IPS DF 6.9 (cell line): ENCODE measurements around the gene PTPRG.

Experiments
- DNase-seq: peaks from one replicate; pipeline ENCODE4 v3.0.0-alpha.2; 2013; ENCODE audit warnings: low read depth, low spot score
- H3K27ac ChIP-seq: one replicate; pipeline ENCODE4 v1.5.1; 2013; ENCODE audit warnings: low read length, control low read depth
- H3K27me3 ChIP-seq: 2 replicates; pipeline ENCODE4 v1.6.1; 2013; ENCODE audit warnings: mild to moderate bottlenecking, low read length; ENCODE audit not compliant: control insufficient read depth, insufficient read depth
- H3K36me3 ChIP-seq: 2 replicates; pipeline ENCODE4 v1.6.1; 2013; ENCODE audit warnings: low read length; ENCODE audit not compliant: control insufficient read depth, insufficient read depth
- H3K4me1 ChIP-seq: 2 replicates; pipeline ENCODE4 v1.6.1; 2013; ENCODE audit warnings: low read length; ENCODE audit not compliant: control insufficient read depth, insufficient read depth
- H3K4me3 ChIP-seq: 2 replicates; pipeline ENCODE4 v1.5.1; 2013; ENCODE audit warnings: mild to moderate bottlenecking, low read length
- H3K9me3 ChIP-seq: 2 replicates; pipeline ENCODE4 v1.6.1; 2013; ENCODE audit warnings: low read length, inconsistent platforms; ENCODE audit not compliant: control insufficient read depth, insufficient read depth
- WGBS: extraction: QIAGEN DNeasy Blood & Tissue Kit; methylation state at CpG from one replicate; pipeline ENCODE4 v1.1.7; 2013; ENCODE audit warnings: mixed read lengths, missing lambda C conversion rate; ENCODE audit not compliant: insufficient read length, insufficient coverage; 5-methylcytosine and 5-hydroxymethylcytosine counted together

Gene PTPRG

DNA sequence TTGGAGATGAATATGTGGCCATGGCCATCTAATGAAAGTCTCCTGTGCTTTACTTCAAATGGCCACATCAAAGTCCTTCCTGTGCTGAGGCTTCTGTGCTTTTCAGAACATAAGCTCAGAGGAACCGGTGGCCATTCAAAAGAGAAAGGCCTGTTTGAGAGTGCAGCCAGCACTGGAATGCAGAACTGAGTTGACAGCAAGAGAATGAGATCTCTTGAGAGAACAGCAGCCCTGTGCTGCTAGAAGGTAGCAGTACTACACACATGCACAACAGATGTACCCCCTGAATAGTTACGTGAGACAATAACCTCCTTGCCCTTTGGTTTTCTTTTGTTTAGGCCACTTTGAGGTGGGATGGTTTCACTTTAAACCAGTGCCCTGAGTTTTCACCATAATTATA lies 292.5 kb downstream of the PTPRG start:
- H3K4me1 ChIP-seq = 0 out of 2 replicates have a peak, but pooled peaks cover 3% of the 10 kb centered on the region
- WGBS = no CpG with 5 or more reads among the region's 2 CpGs
- no peaks in the 10 kb centered on the region for H3K36me3 ChIP-seq
- DNase-seq = no peak
- H3K27ac ChIP-seq = no peak overlapping the region
- H3K27me3 ChIP-seq = no peaks in the 10 kb centered on the region
- H3K9me3 ChIP-seq = no peaks in the 10 kb centered on the region
- H3K4me3 ChIP-seq = no peak overlapping the region

DNA sequence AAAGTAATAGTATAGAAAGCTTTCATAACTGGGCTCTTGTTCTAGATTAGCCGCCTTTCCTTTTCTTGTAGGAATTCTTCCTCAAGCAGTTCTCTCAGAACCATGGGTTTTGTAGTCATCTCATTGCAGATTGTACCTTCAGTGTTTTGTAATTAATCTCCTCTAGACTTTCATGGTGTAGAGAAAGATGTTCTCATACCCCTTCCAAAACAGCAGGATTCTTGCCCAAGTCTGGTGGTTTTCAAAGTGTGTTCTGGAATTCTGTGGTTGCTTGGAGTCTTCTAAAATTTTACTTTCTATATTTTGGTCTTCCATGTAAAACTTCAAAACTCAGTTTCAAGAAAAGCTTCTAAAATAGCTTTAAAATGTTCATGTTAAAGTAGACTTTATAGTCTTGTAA lies 293.8 kb downstream of the PTPRG start:
- H3K36me3 ChIP-seq = no peaks in the 10 kb centered on the region
- DNase-seq = no peak
- H3K9me3 ChIP-seq = no peaks in the 10 kb centered on the region
- no peak overlapping the region for H3K4me3 ChIP-seq
- no peaks in the 10 kb centered on the region for H3K27me3 ChIP-seq
- H3K4me1 ChIP-seq = 0 out of 2 replicates have a peak, but pooled peaks cover 3% of the 10 kb centered on the region
- no peak overlapping the region for H3K27ac ChIP-seq
- no CpG with 5 or more reads among the region's 1 CpG for WGBS

DNA sequence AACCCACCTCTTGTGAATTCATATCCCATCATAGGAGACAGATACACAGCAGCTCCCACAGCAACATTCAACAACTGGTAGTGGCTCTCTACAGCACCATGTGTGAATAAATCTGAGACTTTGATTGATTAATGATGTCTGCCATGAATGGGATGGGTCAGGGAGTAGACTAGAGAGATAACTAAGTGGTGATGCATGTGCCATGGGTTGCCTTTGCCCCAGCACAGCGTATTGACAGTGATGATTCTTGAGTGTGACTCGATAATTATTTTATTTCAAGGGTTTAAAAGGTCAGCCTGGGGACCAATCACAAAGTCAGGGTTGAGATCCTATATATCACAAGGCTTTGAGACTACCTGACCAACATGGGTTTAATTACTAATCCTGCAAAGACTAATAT lies 295.9 kb downstream of the PTPRG start:
- no peak for DNase-seq
- WGBS = no CpG with 5 or more reads among the region's 2 CpGs

DNA sequence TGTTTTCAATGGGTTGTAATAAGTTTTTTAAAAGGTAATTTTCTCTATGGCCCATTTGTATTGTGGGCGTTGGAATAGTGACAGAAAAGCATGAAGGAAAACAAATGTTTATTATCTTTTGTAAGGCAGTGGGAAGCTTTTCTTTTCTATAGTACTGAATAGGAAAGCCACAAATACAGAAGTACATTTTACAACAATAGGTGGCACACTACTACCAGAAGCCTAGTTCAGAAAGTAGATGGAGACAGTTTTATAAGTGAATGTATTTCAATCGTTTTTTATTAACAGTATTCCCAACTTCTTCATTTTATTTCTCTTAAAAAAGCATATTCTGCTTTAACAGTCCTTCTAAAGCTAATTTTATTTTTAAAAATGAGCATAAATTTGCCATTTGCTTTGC lies 296.7 kb downstream of the PTPRG start:
- no peaks in the 10 kb centered on the region for H3K27me3 ChIP-seq

More for the DNA sequence above, 295.9 kb downstream of the PTPRG start:
- H3K4me1 ChIP-seq = peaks cover 4% of the 10 kb centered on the region; the same call in 1 of the 2 replicates
- no peak overlapping the region for H3K27ac ChIP-seq
- no peaks in the 10 kb centered on the region for H3K36me3 ChIP-seq
- no peak overlapping the region for H3K4me3 ChIP-seq
- no peaks in the 10 kb centered on the region for H3K27me3 ChIP-seq
- H3K9me3 ChIP-seq = no peaks in the 10 kb centered on the region

DNA sequence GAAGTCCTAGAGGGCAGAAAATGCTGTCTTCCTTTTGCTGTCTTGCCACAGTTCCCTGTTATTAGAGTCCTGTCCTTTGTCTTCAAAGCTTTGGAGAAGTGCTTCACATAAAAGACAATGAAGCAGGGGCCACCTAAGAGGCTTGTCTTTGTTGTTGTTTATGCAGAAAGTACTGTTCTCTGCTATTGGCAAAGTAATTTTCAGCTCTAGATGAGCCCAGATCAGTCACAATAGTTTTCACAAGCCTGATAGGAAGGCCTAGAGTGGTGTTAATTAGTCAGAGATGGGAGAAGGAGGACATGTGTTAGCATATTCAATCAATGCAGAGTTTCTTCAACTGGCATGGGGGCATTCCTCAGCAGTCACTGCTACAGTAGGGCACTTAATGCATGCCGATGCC lies 300.0 kb downstream of the PTPRG start:
- no peak for DNase-seq
- Histone ChIP-seq H3K4me3 (no peak overlapping the region), H3K9me3 (no peaks in the 10 kb centered on the region), H3K27me3 (no peaks in the 10 kb centered on the region), H3K36me3 (no peaks in the 10 kb centered on the region), H3K4me1 (peaks cover 1% of the 10 kb centered on the region; the same call in 1 of the 2 replicates), H3K27ac (no peak overlapping the region)
- no CpG with 5 or more reads among the region's 1 CpG for WGBS

More for the DNA sequence above, 296.7 kb downstream of the PTPRG start:
- Histone ChIP-seq H3K27ac (no peak overlapping the region), H3K4me1 (peaks cover 4% of the 10 kb centered on the region; the same call in 1 of the 2 replicates), H3K36me3 (no peaks in the 10 kb centered on the region), H3K4me3 (no peak overlapping the region), H3K9me3 (no peaks in the 10 kb centered on the region)
- no CpG with 5 or more reads among the region's 2 CpGs for WGBS
- no peak for DNase-seq

DNA sequence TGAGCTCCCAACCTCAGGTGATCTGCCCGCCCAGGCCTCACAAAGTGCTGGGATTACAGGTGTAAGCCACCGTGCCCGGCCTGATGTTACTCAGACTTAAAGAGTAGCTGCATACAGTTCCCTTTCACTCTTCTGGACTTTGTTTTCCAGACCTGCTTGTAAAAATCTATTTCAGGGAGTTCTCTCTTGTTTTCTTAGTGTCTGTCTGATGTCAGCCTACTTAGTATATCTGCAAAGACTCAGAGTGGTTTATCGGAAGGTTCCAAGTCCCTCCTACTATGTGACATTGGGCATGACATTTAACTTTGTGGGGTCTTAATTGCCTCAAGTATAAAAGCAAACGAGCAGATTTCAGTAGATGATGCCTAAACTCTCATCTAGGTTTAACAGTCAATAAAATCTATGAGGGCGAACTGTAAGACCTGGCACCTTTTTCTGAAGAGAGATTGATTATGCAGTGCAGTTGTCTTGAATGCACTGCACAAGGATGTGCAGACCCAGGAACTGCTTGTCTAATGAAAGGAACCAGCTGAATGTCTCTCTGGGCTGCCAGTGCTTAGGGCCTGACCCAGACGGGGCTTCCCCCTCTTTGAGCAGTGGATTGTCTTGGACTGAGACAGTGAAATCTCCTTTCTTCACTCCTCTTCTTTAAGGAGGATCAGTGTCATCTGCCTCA lies 301.4 kb downstream of the PTPRG start:
- no peaks in the 10 kb centered on the region for H3K27me3 ChIP-seq
- WGBS = no CpG with 5 or more reads among the region's 7 CpGs
- H3K36me3 ChIP-seq = no peaks in the 10 kb centered on the region
- DNase-seq = no peak
- no peak overlapping the region for H3K27ac ChIP-seq
- H3K4me3 ChIP-seq = no peak overlapping the region
- H3K4me1 ChIP-seq = peaks cover 2% of the 10 kb centered on the region
- H3K9me3 ChIP-seq = no peaks in the 10 kb centered on the region

DNA sequence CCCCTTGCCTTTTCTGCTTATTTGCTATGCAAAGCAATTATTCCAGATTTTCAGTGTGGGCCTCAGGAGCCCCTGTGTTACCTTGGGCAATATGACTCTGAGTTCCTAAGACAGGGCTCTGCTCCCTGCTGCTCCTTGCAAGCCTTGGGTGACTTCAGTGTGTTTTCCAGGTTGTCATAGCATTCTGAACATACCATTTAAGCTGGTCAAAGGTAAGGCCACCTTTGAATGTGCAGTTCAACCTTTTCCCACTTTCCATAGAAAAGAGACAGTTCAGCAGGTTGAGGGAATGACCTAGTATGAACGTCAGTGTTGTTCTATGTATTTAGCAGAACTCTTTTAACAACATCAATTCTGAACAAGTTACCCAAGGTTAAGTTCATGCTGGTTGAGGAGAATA lies 302.2 kb downstream of the PTPRG start:
- Histone ChIP-seq H3K27me3 (no peaks in the 10 kb centered on the region), H3K4me1 (peaks cover 2% of the 10 kb centered on the region), H3K36me3 (no peaks in the 10 kb centered on the region), H3K9me3 (no peaks in the 10 kb centered on the region), H3K27ac (no peak overlapping the region), H3K4me3 (no peak overlapping the region)
- WGBS = no CpG with 5 or more reads among the region's 1 CpG
- no peak for DNase-seq

DNA sequence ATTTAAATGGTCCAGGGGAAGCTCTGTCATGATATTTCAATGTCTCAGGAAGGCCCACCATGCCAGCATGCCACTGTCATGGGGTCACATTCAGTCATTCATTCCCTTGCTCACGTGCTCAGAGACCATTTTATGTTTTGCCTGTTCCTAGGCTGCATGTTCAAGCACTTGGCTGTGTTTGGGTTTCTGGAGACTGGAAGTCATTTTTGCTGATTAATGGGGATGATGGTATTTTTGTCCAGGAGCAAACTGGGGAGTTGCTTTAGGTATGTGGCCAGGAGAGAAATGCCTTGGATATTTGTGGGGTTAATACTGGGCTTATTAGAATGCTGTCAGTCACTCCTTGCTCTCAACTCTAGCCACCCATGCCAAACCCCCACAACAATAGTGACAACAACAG lies 303.5 kb downstream of the PTPRG start:
- H3K4me1 ChIP-seq = peaks cover 2% of the 10 kb centered on the region
- H3K36me3 ChIP-seq = no peaks in the 10 kb centered on the region
- no peaks in the 10 kb centered on the region for H3K27me3 ChIP-seq
- no peak for DNase-seq
- no CpG with 5 or more reads among the region's 1 CpG for WGBS
- H3K27ac ChIP-seq = no peak overlapping the region
- H3K4me3 ChIP-seq = no peak overlapping the region
- H3K9me3 ChIP-seq = no peaks in the 10 kb centered on the region

DNA sequence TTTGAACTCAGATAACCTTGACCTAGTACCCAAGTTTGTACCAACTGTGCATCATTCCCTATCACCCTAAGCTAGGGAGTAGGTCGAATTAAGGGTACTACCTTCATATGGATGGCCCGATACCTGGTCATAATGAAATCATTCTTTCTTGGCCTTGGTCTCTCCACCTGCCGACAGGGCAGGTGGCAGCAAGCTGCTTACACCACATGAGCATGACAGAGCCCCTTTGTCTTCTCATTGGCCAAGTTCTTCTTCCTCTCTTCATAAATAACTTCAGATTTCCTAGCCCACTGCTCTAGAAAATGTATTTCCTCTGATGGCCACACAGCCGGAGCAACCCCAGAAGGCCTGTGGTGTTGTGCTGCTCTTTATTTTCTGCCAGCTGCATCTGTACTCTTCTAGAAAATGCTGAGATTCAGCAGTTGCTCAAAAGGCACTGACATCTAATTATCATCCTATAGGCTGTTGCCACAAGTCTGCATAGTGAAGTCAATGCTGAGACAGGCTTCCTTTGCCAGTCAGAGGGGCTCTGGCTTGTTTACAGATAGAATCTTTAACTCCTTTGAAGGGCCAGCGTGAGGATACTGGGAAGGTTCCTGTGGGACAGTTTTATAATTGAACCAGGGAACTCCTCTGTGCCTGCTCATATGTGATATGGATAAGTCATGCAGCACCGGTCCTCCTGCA lies 304.2 kb downstream of the PTPRG start:
- Histone ChIP-seq H3K4me1 (peaks cover 2% of the 10 kb centered on the region), H3K27me3 (no peaks in the 10 kb centered on the region), H3K27ac (no peak overlapping the region), H3K9me3 (no peaks in the 10 kb centered on the region), H3K4me3 (no peak overlapping the region), H3K36me3 (no peaks in the 10 kb centered on the region)
- no CpG with 5 or more reads among the region's 6 CpGs for WGBS
- DNase-seq = no peak

DNA sequence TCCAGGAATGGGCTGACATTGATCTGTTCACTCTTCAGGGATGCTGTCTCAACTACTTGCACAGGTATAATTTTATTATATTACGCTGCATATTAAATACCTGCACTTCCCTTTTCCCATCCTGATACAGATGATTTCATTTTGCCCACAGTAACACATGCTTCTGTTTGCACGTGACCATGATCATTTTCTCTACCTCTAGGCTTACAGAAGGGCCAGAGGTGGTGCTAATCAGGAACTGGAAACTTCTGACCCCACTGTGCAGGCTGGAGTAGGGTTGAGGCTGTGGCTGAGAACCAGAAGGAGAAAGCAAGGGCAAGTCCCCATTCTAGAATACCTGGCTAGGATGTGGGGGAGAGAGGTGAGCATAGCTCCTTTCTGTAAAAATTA lies 304.8 kb downstream of the PTPRG start:
- peaks cover 2% of the 10 kb centered on the region for H3K4me1 ChIP-seq
- no peak overlapping the region for H3K27ac ChIP-seq
- no peaks in the 10 kb centered on the region for H3K36me3 ChIP-seq
- H3K4me3 ChIP-seq = no peak overlapping the region
- H3K9me3 ChIP-seq = no peaks in the 10 kb centered on the region
- no peaks in the 10 kb centered on the region for H3K27me3 ChIP-seq
- WGBS = no CpG with 5 or more reads among the region's 2 CpGs
- DNase-seq = no peak
